Measurements from ENCODE around the gene ANKFY1.

ANKFY1 gene

GRCh38 chr17:4119299-4119698 is 144.5 kb downstream of the ANKFY1 start:
- no peak for TF ChIP-seq EZH2phosphoT487 (IDR thresholded peaks at IDR 0.05; ENCODE audit: low read depth)
- TF ChIP-seq, protein P1, sequence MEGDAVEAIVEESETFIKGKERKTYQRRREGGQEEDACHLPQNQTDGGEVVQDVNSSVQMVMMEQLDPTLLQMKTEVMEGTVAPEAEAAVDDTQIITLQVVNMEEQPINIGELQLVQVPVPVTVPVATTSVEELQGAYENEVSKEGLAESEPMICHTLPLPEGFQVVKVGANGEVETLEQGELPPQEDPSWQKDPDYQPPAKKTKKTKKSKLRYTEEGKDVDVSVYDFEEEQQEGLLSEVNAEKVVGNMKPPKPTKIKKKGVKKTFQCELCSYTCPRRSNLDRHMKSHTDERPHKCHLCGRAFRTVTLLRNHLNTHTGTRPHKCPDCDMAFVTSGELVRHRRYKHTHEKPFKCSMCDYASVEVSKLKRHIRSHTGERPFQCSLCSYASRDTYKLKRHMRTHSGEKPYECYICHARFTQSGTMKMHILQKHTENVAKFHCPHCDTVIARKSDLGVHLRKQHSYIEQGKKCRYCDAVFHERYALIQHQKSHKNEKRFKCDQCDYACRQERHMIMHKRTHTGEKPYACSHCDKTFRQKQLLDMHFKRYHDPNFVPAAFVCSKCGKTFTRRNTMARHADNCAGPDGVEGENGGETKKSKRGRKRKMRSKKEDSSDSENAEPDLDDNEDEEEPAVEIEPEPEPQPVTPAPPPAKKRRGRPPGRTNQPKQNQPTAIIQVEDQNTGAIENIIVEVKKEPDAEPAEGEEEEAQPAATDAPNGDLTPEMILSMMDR (IDR thresholded peaks at IDR 0.05; ENCODE audit: low read depth, low read length) = no peak
- H3K9ac ChIP-seq (ENCODE audit: low read length) = no peak overlapping the region
- no peaks in the 10 kb centered on the region for H4K20me1 ChIP-seq (ENCODE audit: insufficient read depth, low read length)
- no peak overlapping the region for H2AFZ ChIP-seq (ENCODE audit: low read depth, low read length)
- no peak overlapping the region for H3K4me3 ChIP-seq (ENCODE audit: low read length)
- no peaks in the 10 kb centered on the region for H3K79me2 ChIP-seq (ENCODE audit: low read length)
- H3K27me3 ChIP-seq (ENCODE audit: low read depth, low read length) = no peaks in the 10 kb centered on the region
- no peaks in the 10 kb centered on the region for H3K9me3 ChIP-seq (ENCODE audit: insufficient read depth, low read length)
- H3K27ac ChIP-seq (ENCODE audit: low read length) = no peak overlapping the region
- no peak overlapping the region for H3K4me2 ChIP-seq (ENCODE audit: low read length)
- no peaks in the 10 kb centered on the region for H3K4me1 ChIP-seq (ENCODE audit: low read length)
- H3K36me3 ChIP-seq (replicated peaks; ENCODE audit: low read depth, low read length) = no peaks in the 10 kb centered on the region

- Histone ChIP-seq H3K36me3 (replicated peaks; ENCODE audit: low read depth, low read length) (no peaks in the 10 kb centered on the region), H3K27ac (ENCODE audit: low read length) (no peak overlapping the region), H3K4me1 (ENCODE audit: low read length) (no peaks in the 10 kb centered on the region), H4K20me1 (ENCODE audit: insufficient read depth, low read length) (no peaks in the 10 kb centered on the region), H3K27me3 (ENCODE audit: low read depth, low read length) (no peaks in the 10 kb centered on the region), H3K9ac (ENCODE audit: low read length) (no peak overlapping the region), H2AFZ (ENCODE audit: low read depth, low read length) (no peak overlapping the region), H3K9me3 (ENCODE audit: insufficient read depth, low read length) (no peaks in the 10 kb centered on the region), H3K79me2 (ENCODE audit: low read length) (no peaks in the 10 kb centered on the region), H3K4me3 (ENCODE audit: low read length) (no peak overlapping the region), H3K4me2 (ENCODE audit: low read length) (no peak overlapping the region)
- TF ChIP-seq EZH2phosphoT487 (IDR thresholded peaks at IDR 0.05; ENCODE audit: low read depth) = no peak
- TF ChIP-seq, protein P1 (IDR thresholded peaks at IDR 0.05; ENCODE audit: low read depth, low read length) = no peak
Observed at GRCh38 chr17:4118015-4118743, 145.6 kb downstream of the ANKFY1 start.

DNA sequence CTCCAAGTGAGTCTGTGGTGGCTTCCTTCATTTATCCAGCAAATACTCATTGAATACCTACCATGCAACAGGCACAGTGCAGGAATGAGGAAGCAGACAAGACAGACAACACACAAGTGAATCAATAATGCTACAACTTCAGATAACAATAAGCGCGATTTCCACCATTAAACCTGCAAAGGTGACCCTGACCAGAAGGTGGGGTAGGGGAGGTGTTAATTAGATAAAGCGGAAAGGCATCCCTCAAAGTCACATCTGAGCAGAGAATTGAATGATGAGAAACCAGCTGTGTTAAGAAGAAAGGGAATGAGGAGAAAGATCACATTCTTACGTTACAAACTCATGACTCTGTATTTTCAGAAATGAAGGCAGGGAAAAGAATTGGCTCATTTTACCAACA is 147.3 kb downstream of the ANKFY1 start:
- Histone ChIP-seq H3K9me3 (ENCODE audit: insufficient read depth, low read length) (no peaks in the 10 kb centered on the region), H3K4me3 (ENCODE audit: low read length) (no peak overlapping the region), H3K79me2 (ENCODE audit: low read length) (no peaks in the 10 kb centered on the region), H3K27me3 (ENCODE audit: low read depth, low read length) (no peaks in the 10 kb centered on the region), H3K27ac (ENCODE audit: low read length) (no peak overlapping the region), H3K9ac (ENCODE audit: low read length) (no peak overlapping the region), H3K4me1 (ENCODE audit: low read length) (no peaks in the 10 kb centered on the region), H3K36me3 (replicated peaks; ENCODE audit: low read depth, low read length) (peaks cover 3% of the 10 kb centered on the region), H4K20me1 (ENCODE audit: insufficient read depth, low read length) (no peaks in the 10 kb centered on the region), H3K4me2 (ENCODE audit: low read length) (no peak overlapping the region), H2AFZ (ENCODE audit: low read depth, low read length) (no peak overlapping the region)
- no peak for TF ChIP-seq EZH2phosphoT487 (IDR thresholded peaks at IDR 0.05; ENCODE audit: low read depth)
- TF ChIP-seq, protein P1 (IDR thresholded peaks at IDR 0.05; ENCODE audit: low read depth, low read length) = no peak
